Coronary artery (tissue), 2 donors: ENCODE data around the gene PIK3IP1.

ENCODE experiments used
- DNase-seq: peaks from one replicate; pipeline ENCODE4 v3.0.0-alpha.2; 2017; ENCODE audit warnings: low spot score
- H3K27ac ChIP-seq, 2 donors: fragments of 200-600 bp; sonication (generic); one replicate each; pipeline ENCODE4 v1.5.1; 2016 to 2019
- H3K4me3 ChIP-seq: fragments of 200-600 bp; sonication (generic); 2 replicates; pipeline ENCODE4 v1.5.1; 2016; ENCODE audit warnings: mild to moderate bottlenecking, moderate library complexity
- CTCF ChIP-seq: fragments of 200-600 bp; sonication (generic); IDR thresholded peaks from one replicate; pipeline ENCODE4 v1.5.1; 2019; ENCODE audit warnings: antibody characterized with exemption

The PIK3IP1 gene

GRCh38 chr22:31286360-31287255, 5.7 kb downstream of the PIK3IP1 start:
- Histone ChIP-seq H3K27ac (peak overlapping the region; percentile 41 to 62), H3K4me3 (no peak overlapping the region)
- no peak for TF ChIP-seq CTCF
- no peak for DNase-seq

DNA sequence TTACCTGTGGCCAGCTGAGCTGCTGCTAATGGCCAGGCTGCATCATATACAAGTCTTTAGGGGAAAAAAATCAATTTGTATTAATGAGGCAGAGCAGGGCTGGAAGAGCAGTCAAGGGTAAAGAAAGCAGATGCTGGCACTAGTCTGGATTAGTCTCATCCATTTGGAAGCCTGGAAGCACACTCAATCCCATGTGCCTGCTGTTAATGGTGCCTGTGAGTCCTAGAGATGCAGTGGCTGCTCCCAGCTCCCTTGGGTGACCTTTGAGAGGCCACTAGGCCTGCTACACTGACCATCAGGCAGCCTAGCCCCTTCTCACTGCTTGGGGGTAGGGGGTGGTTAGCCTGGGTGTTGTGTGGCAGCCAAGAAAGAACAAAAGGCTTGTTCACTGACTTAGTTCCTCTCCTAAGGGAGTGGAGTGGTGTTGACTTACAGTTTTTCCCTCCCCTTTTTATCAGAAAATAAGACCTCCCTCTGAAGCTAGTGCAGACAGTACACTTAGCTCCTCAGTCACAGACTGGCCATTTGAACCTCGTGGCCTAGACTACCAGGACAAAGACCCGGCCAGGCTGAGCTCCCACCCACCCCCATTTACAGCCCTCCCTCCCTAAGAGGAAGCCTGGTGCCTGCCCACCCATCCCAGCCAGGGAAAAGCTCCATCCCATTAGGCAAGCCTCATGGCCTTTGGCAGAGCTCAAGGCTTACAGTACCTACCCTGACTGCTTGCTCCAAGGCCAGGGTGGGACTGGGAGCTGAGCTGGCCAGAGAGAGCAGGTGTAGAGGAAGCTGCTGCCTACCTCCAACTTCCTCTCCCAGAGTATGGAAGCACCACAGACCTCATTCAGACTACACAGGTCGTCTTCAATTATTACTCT, 7.8 kb downstream of the PIK3IP1 start:
- Histone ChIP-seq H3K27ac (peak overlapping the region; percentile 13 to 71), H3K4me3 (no peak overlapping the region)
- DNase-seq, result no peak

GRCh38 chr22:31282748-31283468, 9.4 kb downstream of the PIK3IP1 start:
- no peak for TF ChIP-seq CTCF
- no peak overlapping the region for H3K4me3 ChIP-seq
- no peak for DNase-seq
- peak overlapping the region in 1 of 2 donors; percentile 44 for H3K27ac ChIP-seq

More for the DNA sequence above, 7.8 kb downstream of the PIK3IP1 start:
- no peak for TF ChIP-seq CTCF

DNA sequence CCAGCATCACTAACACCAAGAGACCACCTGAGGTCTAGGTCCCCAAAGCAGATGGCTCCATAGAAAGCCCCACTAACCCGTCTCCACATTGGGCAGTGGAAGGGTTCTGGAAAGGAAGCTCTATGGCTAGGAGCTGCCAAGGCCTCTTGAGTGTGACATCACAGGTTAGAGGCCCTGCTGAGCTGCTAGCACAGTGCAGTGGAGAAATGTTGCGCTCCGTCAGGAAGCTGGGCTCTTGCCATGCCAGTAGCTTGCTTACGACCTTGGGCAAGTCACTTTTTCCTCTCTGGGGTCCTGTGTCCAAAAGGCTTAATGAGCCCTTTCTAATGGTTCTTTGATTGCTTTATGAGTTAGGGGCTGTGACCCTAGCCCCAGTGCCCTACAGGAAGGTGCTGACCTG, 10.6 kb downstream of the PIK3IP1 start:
- Histone ChIP-seq H3K27ac (no peak overlapping the region), H3K4me3 (no peak overlapping the region)
- no peak for TF ChIP-seq CTCF
- no peak for DNase-seq

DNA sequence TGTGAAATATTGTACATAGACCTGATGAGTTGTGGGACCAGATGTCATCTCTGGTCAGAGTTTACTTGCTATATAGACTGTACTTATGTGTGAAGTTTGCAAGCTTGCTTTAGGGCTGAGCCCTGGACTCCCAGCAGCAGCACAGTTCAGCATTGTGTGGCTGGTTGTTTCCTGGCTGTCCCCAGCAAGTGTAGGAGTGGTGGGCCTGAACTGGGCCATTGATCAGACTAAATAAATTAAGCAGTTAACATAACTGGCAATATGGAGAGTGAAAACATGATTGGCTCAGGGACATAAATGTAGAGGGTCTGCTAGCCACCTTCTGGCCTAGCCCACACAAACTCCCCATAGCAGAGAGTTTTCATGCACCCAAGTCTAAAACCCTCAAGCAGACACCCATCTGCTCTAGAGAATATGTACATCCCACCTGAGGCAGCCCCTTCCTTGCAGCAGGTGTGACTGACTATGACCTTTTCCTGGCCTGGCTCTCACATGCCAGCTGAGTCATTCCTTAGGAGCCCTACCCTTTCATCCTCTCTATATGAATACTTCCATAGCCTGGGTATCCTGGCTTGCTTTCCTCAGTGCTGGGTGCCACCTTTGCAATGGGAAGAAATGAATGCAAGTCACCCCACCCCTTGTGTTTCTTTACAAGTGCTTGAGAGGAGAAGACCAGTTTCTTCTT, 12.3 kb downstream of the PIK3IP1 start:
- DNase-seq, result no peak
- H3K27ac ChIP-seq, result peak overlapping the region in 1 of 2 donors; percentile 41
- no peak for TF ChIP-seq CTCF
- H3K4me3 ChIP-seq, result no peak overlapping the region

DNA sequence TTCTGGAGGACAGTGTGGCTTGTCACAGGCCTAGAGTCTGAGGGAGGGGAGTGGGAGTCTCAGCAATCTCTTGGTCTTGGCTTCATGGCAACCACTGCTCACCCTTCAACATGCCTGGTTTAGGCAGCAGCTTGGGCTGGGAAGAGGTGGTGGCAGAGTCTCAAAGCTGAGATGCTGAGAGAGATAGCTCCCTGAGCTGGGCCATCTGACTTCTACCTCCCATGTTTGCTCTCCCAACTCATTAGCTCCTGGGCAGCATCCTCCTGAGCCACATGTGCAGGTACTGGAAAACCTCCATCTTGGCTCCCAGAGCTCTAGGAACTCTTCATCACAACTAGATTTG, 13.0 kb downstream of the PIK3IP1 start:
- H3K4me3 ChIP-seq, result no peak overlapping the region
- peak overlapping the region in 1 of 2 donors; percentile 36 for H3K27ac ChIP-seq
- no peak for DNase-seq
- TF ChIP-seq CTCF, result no peak
